ENCODE measurements around the gene TNK1. TPM values are rescaled to one million over a fixed set of nuclear protein-coding genes. Genes with fewer than 3 reads are reported as not detected.

Gene TNK1
- polyA plus RNA-seq, 1 donor, result 7.4 TPM

DNA sequence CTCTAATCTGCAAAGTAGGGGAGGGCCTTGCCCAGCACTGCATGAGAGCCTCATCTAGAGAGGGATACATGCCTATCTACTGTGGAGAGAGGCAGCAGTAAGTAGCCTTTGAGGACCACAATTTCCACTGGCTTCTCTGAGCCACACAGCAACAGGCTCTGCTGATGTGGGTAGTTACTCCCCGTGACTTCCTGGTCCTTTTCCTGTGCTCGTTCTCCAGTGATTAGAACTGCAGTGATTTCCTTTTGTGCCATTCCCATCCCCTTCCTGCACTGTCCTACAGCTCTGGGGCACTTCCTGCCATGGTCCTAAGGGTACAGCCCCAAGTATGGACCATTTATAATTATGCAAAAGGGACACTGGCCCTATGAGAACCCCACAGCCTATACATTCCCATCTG, 10.4 kb downstream of the TNK1 start:
- DNase-seq, result no peak
- no peak overlapping the region for H3K27ac ChIP-seq (ENCODE audit: low read length)
- H3K36me3 ChIP-seq (ENCODE audit: control insufficient read depth, insufficient read depth, low read length), result peaks cover 44% of the 10 kb centered on the region
- peaks cover 16% of the 10 kb centered on the region for H3K4me1 ChIP-seq (ENCODE audit: control insufficient read depth, insufficient read depth, low read length)
- no CpG with 5 or more reads among the region's 2 CpGs for WGBS (ENCODE audit: insufficient coverage, low lambda C conversion rate)
- peaks cover 7% of the 10 kb centered on the region for H3K27me3 ChIP-seq (ENCODE audit: control insufficient read depth, insufficient read depth, low read length)
- H3K9me3 ChIP-seq (ENCODE audit: control insufficient read depth, low read depth, low read length), result no peaks in the 10 kb centered on the region
- no peak overlapping the region for H3K4me3 ChIP-seq (ENCODE audit: low read length)

DNA sequence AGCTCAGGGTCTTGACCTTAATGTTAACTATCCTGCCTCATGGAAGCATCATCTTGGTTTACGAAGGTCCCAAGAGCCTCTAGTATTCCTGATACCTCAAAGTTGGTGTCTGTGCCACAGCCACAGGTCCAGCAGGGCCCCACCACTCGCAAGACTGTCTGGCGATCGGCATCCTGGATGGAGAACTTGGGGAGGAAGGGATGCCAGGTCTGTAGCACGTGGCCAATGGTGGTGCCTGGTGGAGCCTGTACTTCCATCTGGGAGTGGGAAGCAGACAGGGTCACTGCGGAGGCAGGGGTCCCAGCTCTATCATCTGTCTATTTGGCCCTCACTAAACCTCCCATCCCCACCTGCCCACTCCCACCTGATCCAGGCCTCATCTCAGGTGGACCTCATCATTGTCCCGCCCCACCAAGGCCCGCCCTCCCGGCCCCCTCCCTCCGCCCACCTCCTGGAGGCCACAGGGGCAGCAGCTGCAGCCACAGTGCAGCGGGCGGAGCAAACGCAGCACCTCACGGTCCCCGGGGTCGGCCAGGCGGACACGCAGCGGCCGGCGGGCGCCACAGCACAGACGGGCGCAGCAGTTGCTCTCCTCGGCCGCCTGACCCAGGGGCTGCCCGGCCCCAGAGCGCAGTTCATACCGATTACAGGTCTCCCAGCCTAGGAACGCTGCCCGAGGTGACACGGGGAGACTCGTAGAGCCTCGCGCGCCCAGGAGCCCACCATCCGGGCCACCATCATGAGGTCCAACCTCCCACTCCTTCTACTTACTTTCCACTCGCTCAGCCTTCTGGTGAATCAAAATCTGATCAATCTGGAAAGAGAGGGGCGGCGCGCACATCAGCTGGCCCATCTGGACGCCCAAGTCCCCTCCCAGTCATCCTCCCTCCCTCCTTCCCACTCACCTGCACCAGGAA, 12.1 kb downstream of the TNK1 start:
- Histone ChIP-seq H3K27me3 (ENCODE audit: control insufficient read depth, insufficient read depth, low read length) (peaks cover 7% of the 10 kb centered on the region), H3K4me1 (ENCODE audit: control insufficient read depth, insufficient read depth, low read length) (peaks cover 16% of the 10 kb centered on the region), H3K9me3 (ENCODE audit: control insufficient read depth, low read depth, low read length) (no peaks in the 10 kb centered on the region), H3K4me3 (ENCODE audit: low read length) (peak overlapping the region; percentile 99), H3K27ac (ENCODE audit: low read length) (no peak overlapping the region), H3K36me3 (ENCODE audit: control insufficient read depth, insufficient read depth, low read length) (peaks cover 33% of the 10 kb centered on the region)
- WGBS (ENCODE audit: insufficient coverage, low lambda C conversion rate), result no CpG with 5 or more reads among the region's 42 CpGs
- peak in 1 of 2 donors; percentile 25 for DNase-seq

DNA sequence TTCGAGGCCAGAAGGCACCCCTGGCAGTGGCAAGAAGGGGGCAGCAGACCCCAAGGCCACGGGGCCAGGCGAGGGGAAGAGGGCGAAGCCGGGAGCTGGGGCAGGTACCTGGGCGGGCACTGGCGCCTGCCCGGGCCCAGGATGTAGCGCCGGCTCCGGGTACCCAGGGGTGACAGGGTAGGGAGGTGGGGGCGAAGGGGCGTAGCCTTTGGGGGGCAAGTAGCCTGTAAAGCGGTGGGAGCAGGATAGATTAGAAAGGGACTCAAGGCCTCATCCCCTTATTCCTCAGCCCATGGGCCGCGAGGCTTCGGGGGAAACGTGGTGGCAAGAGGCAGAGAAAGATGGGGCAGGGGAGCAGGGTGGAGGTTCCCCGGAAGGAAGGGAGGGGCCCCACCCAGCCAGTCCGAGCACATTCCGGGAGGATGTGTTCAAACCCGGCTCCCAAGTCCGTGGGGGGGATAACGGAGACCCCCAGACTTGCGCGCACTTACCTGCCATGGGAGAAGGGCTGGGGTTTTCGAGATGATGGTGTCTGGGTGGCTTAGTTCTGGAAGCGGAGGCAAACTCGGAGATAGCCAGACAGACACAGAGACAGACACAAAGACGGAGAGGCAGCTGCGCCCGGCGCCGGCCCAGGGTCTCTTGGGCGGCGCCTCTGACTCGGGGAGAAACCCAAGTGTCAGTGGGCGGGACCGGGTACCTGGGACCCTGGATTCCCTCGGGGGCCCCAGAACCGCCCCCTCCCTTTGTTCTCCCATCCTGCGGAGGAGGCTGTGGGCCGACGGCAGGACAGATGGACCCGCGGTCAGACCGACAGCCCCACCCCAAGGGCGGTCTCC, 12.9 kb downstream of the TNK1 start:
- no peak for DNase-seq
- peaks cover 16% of the 10 kb centered on the region for H3K4me1 ChIP-seq (ENCODE audit: control insufficient read depth, insufficient read depth, low read length)
- no CpG with 5 or more reads among the region's 48 CpGs for WGBS (ENCODE audit: insufficient coverage, low lambda C conversion rate)

GRCh38 chr17:7394452-7395191, 13.7 kb downstream of the TNK1 start, which contains the start of gene PLSCR3:
Gene PLSCR3 (minus strand): TSS chr17:7394525. CDS start chr17:7394110, 415 bp downstream.
- peak; percentile 78 to 89 for DNase-seq
- H3K4me3 ChIP-seq (ENCODE audit: low read length), result peak within 1 kb of the TSS; percentile 99
- H3K36me3 ChIP-seq (ENCODE audit: control insufficient read depth, insufficient read depth, low read length), result peaks cover 16% of the 10 kb centered on the region
- no peaks in the 10 kb centered on the region for H3K9me3 ChIP-seq (ENCODE audit: control insufficient read depth, low read depth, low read length)
- H3K4me1 ChIP-seq (ENCODE audit: control insufficient read depth, insufficient read depth, low read length), result peaks cover 16% of the 10 kb centered on the region
- no CpG with 5 or more reads among the region's 71 CpGs for WGBS (ENCODE audit: insufficient coverage, low lambda C conversion rate)
- H3K27me3 ChIP-seq (ENCODE audit: control insufficient read depth, insufficient read depth, low read length), result peaks cover 7% of the 10 kb centered on the region
- H3K27ac ChIP-seq (ENCODE audit: low read length), result peak within 1 kb of the TSS; percentile 74

More for the DNA sequence above, 12.9 kb downstream of the TNK1 start:
- H3K36me3 ChIP-seq (ENCODE audit: control insufficient read depth, insufficient read depth, low read length), result peaks cover 24% of the 10 kb centered on the region
- H3K4me3 ChIP-seq (ENCODE audit: low read length), result peak overlapping the region; percentile 99
- no peaks in the 10 kb centered on the region for H3K9me3 ChIP-seq (ENCODE audit: control insufficient read depth, low read depth, low read length)
- H3K27ac ChIP-seq (ENCODE audit: low read length), result peak overlapping the region; percentile 74
- peaks cover 7% of the 10 kb centered on the region for H3K27me3 ChIP-seq (ENCODE audit: control insufficient read depth, insufficient read depth, low read length)

GRCh38 chr17:7396147-7396546, 15.3 kb downstream of the TNK1 start:
- Histone ChIP-seq H3K4me1 (ENCODE audit: control insufficient read depth, insufficient read depth, low read length) (peaks cover 16% of the 10 kb centered on the region), H3K36me3 (ENCODE audit: control insufficient read depth, insufficient read depth, low read length) (peaks cover 5% of the 10 kb centered on the region), H3K27ac (ENCODE audit: low read length) (no peak overlapping the region), H3K9me3 (ENCODE audit: control insufficient read depth, low read depth, low read length) (no peaks in the 10 kb centered on the region), H3K4me3 (ENCODE audit: low read length) (no peak overlapping the region), H3K27me3 (ENCODE audit: control insufficient read depth, insufficient read depth, low read length) (peaks cover 7% of the 10 kb centered on the region)
- 100% methylated on average over 1 of the region's 4 CpGs for WGBS (ENCODE audit: insufficient coverage, low lambda C conversion rate)
- DNase-seq, result no peak

GRCh38 chr17:7398612-7399011, 17.7 kb downstream of the TNK1 start:
- H3K9me3 ChIP-seq (ENCODE audit: control insufficient read depth, low read depth, low read length), result no peaks in the 10 kb centered on the region
- DNase-seq, result no peak
- H3K27ac ChIP-seq (ENCODE audit: low read length), result no peak overlapping the region
- no peaks in the 10 kb centered on the region for H3K36me3 ChIP-seq (ENCODE audit: control insufficient read depth, insufficient read depth, low read length)
- no CpG with 5 or more reads among the region's 2 CpGs for WGBS (ENCODE audit: insufficient coverage, low lambda C conversion rate)
- no peak overlapping the region for H3K4me3 ChIP-seq (ENCODE audit: low read length)
- H3K27me3 ChIP-seq (ENCODE audit: control insufficient read depth, insufficient read depth, low read length), result peaks cover 2% of the 10 kb centered on the region
- peaks cover 17% of the 10 kb centered on the region for H3K4me1 ChIP-seq (ENCODE audit: control insufficient read depth, insufficient read depth, low read length)

DNA sequence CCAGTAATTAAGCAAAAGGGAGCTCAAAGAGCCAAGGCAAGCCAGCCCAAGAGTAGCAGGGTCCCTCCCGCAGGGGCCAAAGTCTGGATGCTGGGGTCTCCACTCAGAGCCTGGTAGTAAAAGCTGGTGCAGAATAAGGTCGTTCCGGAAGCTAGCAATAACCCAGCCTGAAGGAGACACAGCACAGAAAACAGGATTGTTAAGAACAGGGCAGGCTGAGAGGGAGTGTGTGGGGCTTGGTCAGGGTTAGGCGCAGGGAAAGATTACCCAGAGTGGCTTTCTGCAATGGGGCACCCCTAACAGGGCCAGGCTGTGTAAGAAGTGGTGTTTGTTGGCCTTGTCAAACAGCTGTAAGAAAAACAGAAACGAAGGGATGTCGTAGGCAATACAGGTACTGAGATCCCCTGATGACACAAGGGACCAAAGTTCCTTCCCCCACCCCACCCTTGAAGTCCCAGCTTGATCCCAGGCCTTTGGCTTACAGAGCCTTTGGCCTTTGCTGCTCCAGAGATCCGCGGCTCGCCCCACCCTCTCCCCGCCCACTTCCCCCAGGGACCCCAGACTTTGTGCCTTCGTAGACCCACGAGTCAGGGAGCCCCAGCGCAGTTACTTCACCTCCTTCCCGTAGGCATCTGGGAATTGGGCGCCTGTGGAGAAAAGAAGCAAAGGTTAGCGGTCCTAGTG, 22.3 kb downstream of the TNK1 start:
- peak overlapping the region; percentile 96 for H3K27ac ChIP-seq (ENCODE audit: low read length)
- WGBS (ENCODE audit: insufficient coverage, low lambda C conversion rate), result no CpG with 5 or more reads among the region's 16 CpGs
- H3K36me3 ChIP-seq (ENCODE audit: control insufficient read depth, insufficient read depth, low read length), result no peaks in the 10 kb centered on the region
- no peaks in the 10 kb centered on the region for H3K9me3 ChIP-seq (ENCODE audit: control insufficient read depth, low read depth, low read length)
- DNase-seq, result peak; percentile 93 to 97
- H3K4me1 ChIP-seq (ENCODE audit: control insufficient read depth, insufficient read depth, low read length), result peaks cover 9% of the 10 kb centered on the region
- peak overlapping the region; percentile 93 for H3K4me3 ChIP-seq (ENCODE audit: low read length)
- H3K27me3 ChIP-seq (ENCODE audit: control insufficient read depth, insufficient read depth, low read length), result peaks cover 31% of the 10 kb centered on the region

- H3K27ac ChIP-seq (ENCODE audit: low read length), result peak overlapping the region; percentile 96
- peaks cover 34% of the 10 kb centered on the region for H3K27me3 ChIP-seq (ENCODE audit: control insufficient read depth, insufficient read depth, low read length)
- no CpG with 5 or more reads among the region's 13 CpGs for WGBS (ENCODE audit: insufficient coverage, low lambda C conversion rate)
- H3K4me3 ChIP-seq (ENCODE audit: low read length), result peak overlapping the region; percentile 93
- H3K4me1 ChIP-seq (ENCODE audit: control insufficient read depth, insufficient read depth, low read length), result peaks cover 9% of the 10 kb centered on the region
- H3K36me3 ChIP-seq (ENCODE audit: control insufficient read depth, insufficient read depth, low read length), result no peaks in the 10 kb centered on the region
- DNase-seq, result no peak
- H3K9me3 ChIP-seq (ENCODE audit: control insufficient read depth, low read depth, low read length), result no peaks in the 10 kb centered on the region
These were observed 22.8 kb downstream of the TNK1 start for GRCh38 chr17:7403727-7403976.

DNA sequence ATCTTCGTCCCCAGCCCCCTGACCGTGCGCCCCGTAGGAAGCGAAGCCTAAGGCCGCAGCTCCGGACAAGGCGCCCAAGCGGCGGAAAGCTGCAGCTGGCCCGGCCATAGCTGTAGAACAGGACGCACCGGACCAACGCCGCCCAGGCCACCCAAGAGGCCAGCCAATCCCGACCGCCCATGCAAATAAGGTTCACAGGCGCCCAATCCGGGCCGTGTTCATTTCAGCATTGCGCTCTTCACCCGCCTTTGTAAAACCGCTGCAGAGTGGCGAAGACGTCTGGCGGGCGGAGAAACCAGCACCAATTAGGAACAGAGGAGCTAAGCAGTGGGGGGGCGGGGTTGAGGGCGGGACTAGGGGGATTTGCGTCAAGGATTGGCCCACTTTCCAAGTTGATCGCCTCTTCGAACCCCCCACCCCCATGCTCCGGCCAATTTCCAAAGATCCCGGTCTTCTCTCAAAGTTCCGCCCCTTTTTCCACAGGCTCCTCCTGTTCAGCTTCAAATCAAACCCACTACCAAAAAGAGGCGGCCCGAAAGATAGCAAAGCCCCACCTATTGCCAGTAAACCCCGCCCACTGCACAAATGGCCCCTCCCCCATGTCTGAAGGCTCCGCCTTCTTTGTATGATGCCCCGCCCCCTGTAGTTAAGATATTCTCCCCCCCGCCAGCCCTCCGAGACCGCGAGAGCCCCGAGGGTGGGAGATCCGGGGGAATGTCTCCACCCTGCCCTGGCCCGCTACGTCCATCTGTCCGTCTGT, 23.3 kb downstream of the TNK1 start, which contains the start of gene TMEM256:
TMEM256 (minus strand) TSS at position 121 of the 760 bp plus-strand sequence; CDS start at position 108, 13 bp downstream.
- Histone ChIP-seq H3K9me3 (ENCODE audit: control insufficient read depth, low read depth, low read length) (no peaks in the 10 kb centered on the region), H3K36me3 (ENCODE audit: control insufficient read depth, insufficient read depth, low read length) (no peaks in the 10 kb centered on the region), H3K4me1 (ENCODE audit: control insufficient read depth, insufficient read depth, low read length) (peaks cover 9% of the 10 kb centered on the region), H3K27me3 (ENCODE audit: control insufficient read depth, insufficient read depth, low read length) (peaks cover 39% of the 10 kb centered on the region), H3K4me3 (ENCODE audit: low read length) (peak within 1 kb of the TSS; percentile 93), H3K27ac (ENCODE audit: low read length) (peak within 1 kb of the TSS; percentile 96)
- WGBS (ENCODE audit: insufficient coverage, low lambda C conversion rate), result no CpG with 5 or more reads among the region's 49 CpGs
- DNase-seq, result peak; percentile 99 to 100

All from large intestine (tissue), 3 donors.